B cell (primary cell): Measurements from ENCODE around the gene AGAP1.

Source experiments
- CTCF ChIP-seq: fragments of 200-600 bp; IDR thresholded peaks from one replicate; pipeline ENCODE4 v1.8.0; 2022; ENCODE audit warnings: antibody characterized with exemption, mild to moderate bottlenecking
- EZH2 ChIP-seq: IDR thresholded peaks from 2 replicates; pipeline ENCODE4 v1.6.1; 2012; ENCODE audit warnings: borderline replicate concordance, low read depth, mild to moderate bottlenecking, moderate library complexity, low read length; ENCODE audit not compliant: insufficient read depth, poor library complexity, severe bottlenecking

- TF ChIP-seq CTCF (no peak), EZH2 (no peak)
These were observed 546.9 kb downstream of the AGAP1 start for GRCh38 chr2:236040600-236041328.
